GM06990 (cell line): Measurements from ENCODE around the gene ULK4.

Experiments used
- DNase-seq: peaks from one replicate; pipeline ENCODE4 v3.0.0-alpha.2; 2011; ENCODE audit not compliant: insufficient read length; ENCODE audit errors: extremely low read depth
- H3K27me3 ChIP-seq: replicated peaks from 2 replicates; pipeline ENCODE4 v1.6.0; 2011; ENCODE audit warnings: low read length; ENCODE audit not compliant: control insufficient read depth, insufficient read depth
- H3K36me3 ChIP-seq: 2 replicates; pipeline ENCODE4 v1.5.1; 2011; ENCODE audit warnings: low read length; ENCODE audit not compliant: control insufficient read depth, insufficient read depth
- H3K4me3 ChIP-seq: replicated peaks from 2 replicates; pipeline ENCODE4 v1.5.1; 2011; ENCODE audit warnings: low read depth, mild to moderate bottlenecking, control low read depth, low read length
- TF ChIP-seq, protein P1 (sequence below): IDR thresholded peaks from 2 replicates; pipeline ENCODE4 v1.5.1; 2011; ENCODE audit warnings: low read length, control low read depth, mild to moderate bottlenecking, inconsistent platforms; ENCODE audit not compliant: insufficient read depth, poor library complexity, severe bottlenecking

Gene ULK4

DNA sequence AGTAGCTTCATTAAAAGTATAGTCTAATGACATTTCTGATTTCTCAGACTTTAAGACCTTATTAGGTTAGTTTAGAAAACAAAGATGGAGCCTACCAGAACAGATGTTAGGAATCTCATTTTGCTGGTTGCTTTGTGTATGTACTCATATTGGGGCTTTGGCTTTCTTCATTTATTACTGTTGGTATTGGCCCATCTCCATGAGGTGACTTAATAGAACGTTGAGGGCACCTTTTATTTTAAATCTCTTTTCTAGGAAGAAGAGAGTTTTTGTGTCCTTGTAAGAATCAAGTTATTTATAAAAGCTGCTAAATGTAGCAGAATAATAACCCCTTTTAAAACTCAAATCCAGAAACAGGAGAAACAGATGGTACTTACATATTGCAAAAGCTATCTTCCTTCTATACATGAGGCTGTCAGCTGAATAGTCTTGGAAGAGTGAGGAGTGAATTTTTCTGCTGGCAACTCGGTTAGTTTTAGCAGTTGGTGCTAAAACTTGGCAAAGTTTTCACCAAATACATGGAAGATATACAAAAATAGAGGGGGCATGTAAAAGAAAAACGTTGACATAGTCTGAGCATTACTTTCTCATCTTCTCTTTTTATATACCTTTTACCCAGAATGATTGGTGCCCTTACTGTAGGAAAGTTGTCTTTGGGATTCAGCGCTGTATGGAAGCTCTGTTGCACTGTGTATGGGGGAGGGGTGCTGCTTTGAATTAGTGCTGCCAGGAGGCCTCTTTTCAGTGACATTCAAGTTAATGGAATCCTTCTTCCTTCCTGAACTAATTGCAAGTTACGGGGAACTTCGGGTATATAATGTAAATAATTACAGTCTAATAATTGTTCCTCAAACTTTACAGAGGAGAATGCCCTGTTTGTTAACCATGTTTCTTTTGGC lies 726.8 kb downstream of the ULK4 start:
- Histone ChIP-seq H3K4me3 (no peak overlapping the region), H3K36me3 (peaks cover 21% of the 10 kb centered on the region), H3K27me3 (no peaks in the 10 kb centered on the region)
- TF ChIP-seq, protein P1, sequence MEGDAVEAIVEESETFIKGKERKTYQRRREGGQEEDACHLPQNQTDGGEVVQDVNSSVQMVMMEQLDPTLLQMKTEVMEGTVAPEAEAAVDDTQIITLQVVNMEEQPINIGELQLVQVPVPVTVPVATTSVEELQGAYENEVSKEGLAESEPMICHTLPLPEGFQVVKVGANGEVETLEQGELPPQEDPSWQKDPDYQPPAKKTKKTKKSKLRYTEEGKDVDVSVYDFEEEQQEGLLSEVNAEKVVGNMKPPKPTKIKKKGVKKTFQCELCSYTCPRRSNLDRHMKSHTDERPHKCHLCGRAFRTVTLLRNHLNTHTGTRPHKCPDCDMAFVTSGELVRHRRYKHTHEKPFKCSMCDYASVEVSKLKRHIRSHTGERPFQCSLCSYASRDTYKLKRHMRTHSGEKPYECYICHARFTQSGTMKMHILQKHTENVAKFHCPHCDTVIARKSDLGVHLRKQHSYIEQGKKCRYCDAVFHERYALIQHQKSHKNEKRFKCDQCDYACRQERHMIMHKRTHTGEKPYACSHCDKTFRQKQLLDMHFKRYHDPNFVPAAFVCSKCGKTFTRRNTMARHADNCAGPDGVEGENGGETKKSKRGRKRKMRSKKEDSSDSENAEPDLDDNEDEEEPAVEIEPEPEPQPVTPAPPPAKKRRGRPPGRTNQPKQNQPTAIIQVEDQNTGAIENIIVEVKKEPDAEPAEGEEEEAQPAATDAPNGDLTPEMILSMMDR: no peak
- DNase-seq: no peak

DNA sequence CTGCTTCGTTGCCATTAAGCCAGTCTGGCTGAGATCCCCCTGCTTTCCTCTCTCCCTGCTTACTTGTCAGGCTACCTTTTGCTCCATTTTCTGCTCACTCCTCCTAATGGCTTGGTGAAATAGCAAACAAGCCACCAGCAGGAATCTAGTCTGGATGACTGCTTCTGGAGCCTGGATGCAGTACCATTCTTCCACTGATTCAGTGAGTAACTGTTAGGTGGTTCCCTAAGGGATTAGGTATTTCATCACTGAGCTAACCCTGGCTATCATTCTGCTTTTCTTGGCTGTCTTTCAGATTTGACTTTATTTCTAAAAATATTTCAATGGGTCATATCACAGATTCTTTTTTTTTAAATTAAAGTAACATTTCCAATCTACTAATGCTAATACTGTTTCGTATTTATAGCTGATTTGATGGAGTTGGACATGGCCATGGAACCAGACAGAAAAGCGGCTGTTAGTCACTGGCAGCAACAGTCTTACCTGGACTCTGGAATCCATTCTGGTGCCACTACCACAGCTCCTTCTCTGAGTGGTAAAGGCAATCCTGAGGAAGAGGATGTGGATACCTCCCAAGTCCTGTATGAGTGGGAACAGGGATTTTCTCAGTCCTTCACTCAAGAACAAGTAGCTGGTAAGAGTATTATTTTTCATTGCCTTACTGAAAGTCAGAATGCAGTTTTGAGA lies 737.6 kb downstream of the ULK4 start:
- TF ChIP-seq, protein P1: no peak
- no peak overlapping the region for H3K4me3 ChIP-seq
- no peak for DNase-seq
- H3K36me3 ChIP-seq: peaks cover 18% of the 10 kb centered on the region
- H3K27me3 ChIP-seq: no peaks in the 10 kb centered on the region

DNA sequence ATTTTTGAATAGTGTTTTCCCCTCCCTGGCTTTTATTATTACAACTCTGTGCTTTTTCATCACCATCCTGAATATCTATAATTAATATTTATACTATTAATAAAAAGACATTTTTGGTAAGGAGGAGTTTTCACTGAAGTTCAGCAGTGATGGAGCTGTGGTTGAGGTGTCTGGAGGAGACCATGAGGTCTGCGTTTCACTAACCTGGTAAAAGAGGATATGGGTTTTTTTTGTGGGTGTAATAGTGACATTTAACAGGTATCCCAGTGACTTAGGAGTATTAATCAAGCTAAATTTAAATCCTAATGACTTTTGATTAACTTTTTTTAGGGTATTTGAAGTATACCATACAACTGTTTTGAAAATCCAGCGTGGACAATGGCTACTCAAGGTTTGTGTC lies 738.2 kb downstream of the ULK4 start:
- H3K27me3 ChIP-seq: no peaks in the 10 kb centered on the region
- no peak for DNase-seq
- no peak overlapping the region for H3K4me3 ChIP-seq
- TF ChIP-seq, protein P1: no peak
- peaks cover 16% of the 10 kb centered on the region for H3K36me3 ChIP-seq

DNA sequence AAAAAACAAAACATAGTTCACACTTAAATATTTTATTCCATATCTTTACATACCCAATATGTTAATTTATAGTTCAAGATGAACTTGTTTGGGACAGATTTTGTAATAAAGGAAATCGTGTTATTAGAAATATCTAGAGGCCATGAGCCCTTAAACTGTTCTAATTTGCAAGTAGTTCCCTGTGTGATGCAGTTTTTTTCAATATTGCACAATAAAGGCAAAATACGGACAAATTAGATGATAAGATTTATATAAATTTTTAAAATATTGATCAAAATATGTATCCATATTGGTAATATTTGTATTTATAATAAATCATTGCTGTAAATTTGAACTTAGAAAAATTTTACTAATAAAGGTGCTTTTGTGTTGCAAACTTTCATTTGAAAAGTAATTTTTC lies 738.8 kb downstream of the ULK4 start:
- Histone ChIP-seq H3K4me3 (no peak overlapping the region), H3K27me3 (no peaks in the 10 kb centered on the region), H3K36me3 (peaks cover 16% of the 10 kb centered on the region)
- no peak for DNase-seq
- TF ChIP-seq, protein P1: no peak

DNA sequence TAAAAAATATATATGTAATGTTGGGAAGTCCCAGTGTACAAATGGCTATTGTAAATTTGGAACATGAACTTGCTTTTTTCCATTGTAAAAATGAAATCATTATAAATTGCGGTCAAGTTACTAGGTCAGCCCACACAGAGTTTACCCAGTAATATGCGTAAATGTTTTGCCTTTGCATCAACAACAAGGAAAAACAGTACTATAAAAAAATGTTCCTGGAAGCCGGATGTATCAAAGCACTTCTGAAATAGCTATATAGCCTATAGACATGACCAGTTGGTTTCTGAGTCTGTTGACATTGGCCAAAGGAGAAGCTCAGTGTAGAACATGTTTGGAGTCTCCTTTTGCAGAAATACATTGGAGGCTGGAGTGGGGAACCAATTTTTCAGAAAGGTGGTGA lies 739.4 kb downstream of the ULK4 start:
- no peak overlapping the region for H3K4me3 ChIP-seq
- H3K27me3 ChIP-seq: no peaks in the 10 kb centered on the region
- TF ChIP-seq, protein P1: no peak
- peaks cover 16% of the 10 kb centered on the region for H3K36me3 ChIP-seq
- no peak for DNase-seq
